ENCODE results near the gene FANCI.

FANCI gene

DNA sequence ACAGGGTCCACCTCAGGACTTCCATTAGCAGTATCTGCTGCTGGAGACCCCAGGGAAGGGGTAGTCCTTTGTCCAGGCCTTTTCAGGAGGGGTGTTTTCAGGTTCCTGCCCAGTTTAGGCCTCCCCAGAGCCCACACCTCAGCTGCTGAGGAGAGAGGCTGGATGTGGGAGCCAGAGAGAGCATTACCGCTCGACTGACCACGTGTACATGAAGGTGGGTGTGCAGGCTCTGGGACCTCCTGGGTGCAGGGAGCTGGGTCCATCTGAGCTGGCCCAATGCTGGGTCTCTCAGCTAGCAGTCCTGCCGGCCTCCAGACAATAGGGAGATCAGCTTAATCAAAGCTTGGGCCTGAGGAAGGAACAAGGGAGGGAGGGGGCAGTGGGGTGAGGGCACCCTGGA lies 120.0 kb downstream of the FANCI start:
- no peak for DNase-seq

DNA sequence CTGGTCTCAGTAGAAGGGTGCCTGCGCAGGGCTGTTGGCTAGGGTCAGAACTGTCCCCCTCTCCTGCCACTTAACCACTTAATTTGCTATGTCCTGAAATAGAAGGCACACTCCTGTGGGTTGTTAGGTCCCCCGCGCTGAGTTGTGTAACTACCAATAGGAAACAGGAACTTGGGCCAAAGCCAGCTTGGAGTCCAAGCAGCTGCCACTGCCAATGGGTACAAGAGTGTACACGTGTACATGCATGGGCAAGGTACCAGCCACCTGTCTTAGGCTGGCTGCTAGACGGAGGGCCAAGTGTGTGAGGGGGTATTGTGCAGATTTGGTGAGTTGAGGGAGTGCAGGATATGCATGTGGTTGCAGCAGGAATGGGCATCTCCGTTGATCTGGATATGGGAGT lies 120.6 kb downstream of the FANCI start:
- peak; percentile 51 for DNase-seq

DNA sequence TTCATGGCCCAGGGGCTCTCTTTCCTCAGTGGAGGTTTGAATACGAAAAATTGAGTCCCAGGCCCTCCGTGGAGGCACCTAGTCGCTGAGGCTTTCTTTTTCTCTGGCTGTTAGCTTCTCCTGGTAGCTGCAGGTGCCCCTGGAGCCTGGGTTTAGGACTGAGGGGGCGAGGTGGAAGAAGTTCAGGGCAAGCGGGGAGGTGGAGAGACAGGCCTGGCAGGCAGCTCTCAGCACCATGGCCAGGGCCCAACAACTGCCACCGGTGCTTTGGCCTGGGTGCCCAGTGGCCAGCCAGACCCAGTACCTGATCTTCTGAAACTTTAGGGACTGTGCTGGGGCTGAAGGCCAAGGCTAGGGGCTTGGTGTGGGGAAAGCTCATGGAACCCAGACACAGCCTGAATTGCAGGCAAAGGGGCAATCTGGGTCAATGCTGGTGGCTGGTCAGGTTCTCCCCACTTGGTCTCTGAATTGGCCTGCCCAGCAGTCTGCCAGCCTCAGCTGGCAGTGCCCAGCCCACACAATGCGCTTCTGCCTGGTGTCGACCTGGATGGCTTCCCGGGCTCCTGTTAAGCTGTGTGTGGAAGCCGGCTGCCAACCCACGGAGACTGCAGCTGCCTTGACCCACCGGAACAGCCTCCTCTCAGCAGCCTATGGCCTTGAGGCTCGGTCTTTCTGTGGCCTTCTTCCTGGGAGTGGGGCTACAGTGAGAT lies 121.1 kb downstream of the FANCI start:
- DNase-seq, result no peak

DNA sequence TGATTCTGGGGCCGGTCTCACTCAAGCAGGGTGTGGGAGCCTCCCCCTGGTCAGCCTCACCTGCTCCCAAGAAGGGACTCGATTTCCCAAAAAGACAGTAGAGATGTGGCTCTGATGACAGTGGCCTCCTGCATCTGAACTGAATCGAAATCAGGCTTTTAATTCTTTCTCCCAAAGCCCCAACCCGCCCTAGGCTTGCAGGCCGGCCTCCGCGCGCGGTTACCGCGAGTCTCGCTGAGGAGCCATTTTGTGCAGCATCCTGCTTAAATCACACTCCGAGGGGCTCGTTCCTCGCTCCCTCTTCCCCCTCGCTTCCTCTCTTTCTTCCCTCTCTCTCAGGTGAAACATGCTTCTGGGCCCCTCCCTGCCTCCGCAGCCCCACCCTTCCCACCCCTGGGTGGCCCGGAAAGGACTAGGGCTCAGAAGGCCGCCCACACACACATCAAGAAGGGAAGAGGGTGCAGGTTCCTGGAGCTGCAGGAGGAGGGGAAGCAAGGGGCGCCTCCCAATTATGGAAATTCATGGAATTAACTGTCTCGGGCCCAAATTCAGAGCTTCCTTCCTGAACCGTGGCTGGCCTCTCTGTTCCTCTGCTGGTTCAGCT lies 121.8 kb downstream of the FANCI start:
- DNase-seq, result no peak
